ENCODE results near the gene DNAAF1.

DNA sequence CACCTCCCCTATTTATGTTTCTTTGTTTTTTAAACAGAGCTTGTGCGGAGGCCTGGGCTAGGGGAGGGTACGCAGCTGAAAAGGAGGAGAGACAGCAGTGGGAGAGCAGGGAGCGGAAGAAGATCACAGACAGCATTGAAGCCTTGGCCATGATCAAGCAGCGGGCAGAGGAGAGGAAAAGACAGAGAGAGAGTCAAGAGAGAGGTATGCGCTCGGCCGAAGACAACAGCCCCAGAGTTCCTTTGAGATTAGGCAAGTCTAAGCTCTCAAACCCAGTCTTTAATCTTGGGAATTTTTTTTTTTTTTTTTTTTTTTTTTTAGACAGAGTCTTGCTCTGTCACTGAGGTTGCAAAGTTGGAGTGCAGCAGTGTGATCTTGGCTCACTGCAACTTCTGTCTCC, 20.6 kb downstream of the DNAAF1 start:
- TF ChIP-seq, protein P1, sequence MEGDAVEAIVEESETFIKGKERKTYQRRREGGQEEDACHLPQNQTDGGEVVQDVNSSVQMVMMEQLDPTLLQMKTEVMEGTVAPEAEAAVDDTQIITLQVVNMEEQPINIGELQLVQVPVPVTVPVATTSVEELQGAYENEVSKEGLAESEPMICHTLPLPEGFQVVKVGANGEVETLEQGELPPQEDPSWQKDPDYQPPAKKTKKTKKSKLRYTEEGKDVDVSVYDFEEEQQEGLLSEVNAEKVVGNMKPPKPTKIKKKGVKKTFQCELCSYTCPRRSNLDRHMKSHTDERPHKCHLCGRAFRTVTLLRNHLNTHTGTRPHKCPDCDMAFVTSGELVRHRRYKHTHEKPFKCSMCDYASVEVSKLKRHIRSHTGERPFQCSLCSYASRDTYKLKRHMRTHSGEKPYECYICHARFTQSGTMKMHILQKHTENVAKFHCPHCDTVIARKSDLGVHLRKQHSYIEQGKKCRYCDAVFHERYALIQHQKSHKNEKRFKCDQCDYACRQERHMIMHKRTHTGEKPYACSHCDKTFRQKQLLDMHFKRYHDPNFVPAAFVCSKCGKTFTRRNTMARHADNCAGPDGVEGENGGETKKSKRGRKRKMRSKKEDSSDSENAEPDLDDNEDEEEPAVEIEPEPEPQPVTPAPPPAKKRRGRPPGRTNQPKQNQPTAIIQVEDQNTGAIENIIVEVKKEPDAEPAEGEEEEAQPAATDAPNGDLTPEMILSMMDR (IDR thresholded peaks at IDR 0.05): no peak
- TF ChIP-seq POLR2A (IDR thresholded peaks at IDR 0.05) (no peak), POLR2AphosphoS5 (IDR thresholded peaks at IDR 0.05) (no peak)

Data from transverse colon (tissue), 4 donors.